Calu3 (cell line): ENCODE results near the gene C14orf119. TPM values are rescaled to one million over a fixed set of nuclear protein-coding genes. Genes with fewer than 3 reads are reported as not detected.

Source experiments
- BruUV-seq: library from RNA; stranded (reverse); fragments of 400-500 nt; replicated peaks from 2 replicates; lab custom pipeline; 2021; lab: Mats Ljungman, UMichigan
- CTCF ChIA-PET: fragments of 300-600 bp; sonication (Branson Sonifier 250); formaldehyde crosslinking; loops from one replicate; lab custom pipeline; 2022; ENCODE audit warnings: antibody characterized with exemption; lab: Charles Lee
- DNase-seq: peaks from one replicate; pipeline ENCODE4 v3.0.0; 2022
- H3K27ac Mint-ChIP-seq: one replicate; pipeline ENCODE4 v1.8.0; 2022; ENCODE audit warnings: mixed read lengths; ENCODE audit not compliant: unreplicated experiment
- H3K27me3 Mint-ChIP-seq: one replicate; pipeline ENCODE4 v1.8.0; 2022; ENCODE audit warnings: mixed read lengths; ENCODE audit not compliant: unreplicated experiment
- H3K36me3 Mint-ChIP-seq: one replicate; pipeline ENCODE4 v1.8.0; 2022; ENCODE audit warnings: mild to moderate bottlenecking, moderate library complexity, mixed read lengths; ENCODE audit not compliant: insufficient read depth, unreplicated experiment
- H3K4me1 Mint-ChIP-seq: one replicate; pipeline ENCODE4 v1.8.0; 2022; ENCODE audit warnings: mild to moderate bottlenecking, low read depth, mixed read lengths; ENCODE audit not compliant: unreplicated experiment
- H3K4me3 Mint-ChIP-seq: one replicate; pipeline ENCODE4 v1.8.0; 2022; ENCODE audit warnings: mild to moderate bottlenecking, low read depth, moderate library complexity, mixed read lengths; ENCODE audit not compliant: unreplicated experiment
- H3K9me3 Mint-ChIP-seq: one replicate; pipeline ENCODE4 v1.8.0; 2022; ENCODE audit warnings: low read depth, mixed read lengths; ENCODE audit not compliant: unreplicated experiment
- intact Hi-C: fragments of 100-400 bp; cut with micrococcal nuclease; formaldehyde crosslinking; loops from one replicate; pipeline ENCODE4 v1.10.0; 2022; ENCODE audit not compliant: unreplicated experiment
- total RNA-seq: library from RNA; stranded (reverse); gene quantifications from 2 replicates; pipeline ENCODE4 v1.2.3, GENCODE V29; 2022
- TF ChIP-seq, protein P1 (sequence below): fragments of 200-600 bp; IDR thresholded peaks from one replicate; pipeline ENCODE4 v1.8.0; 2022; ENCODE audit warnings: antibody characterized with exemption; ENCODE audit not compliant: unreplicated experiment

Gene C14orf119
- total RNA-seq, 1 experiment from 2014 or later, result 47.3 TPM

DNA sequence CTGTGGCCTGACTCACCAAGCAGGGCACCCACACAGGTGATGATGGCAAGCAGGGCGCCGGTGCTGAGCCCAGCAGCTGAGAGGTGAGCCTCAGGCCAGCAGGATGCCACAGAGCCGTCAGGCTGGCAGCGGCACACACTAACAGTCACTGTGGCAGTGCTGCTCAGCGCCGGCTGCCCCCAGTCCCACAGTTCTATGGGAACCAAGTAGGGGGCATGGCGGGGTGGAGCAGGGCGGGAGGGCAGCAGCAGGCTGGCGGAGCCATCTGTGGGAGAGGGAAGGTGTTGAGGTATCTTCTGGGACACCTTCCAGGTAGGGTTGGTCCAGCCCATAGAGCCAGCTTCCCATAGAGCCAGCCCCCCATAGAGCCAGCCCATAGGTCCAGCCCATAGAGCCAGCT is 46.3 kb upstream of the C14orf119 start:
- Mint-ChIP-seq H3K9me3 (no peaks in the 10 kb centered on the region), H3K4me1 (no peaks in the 10 kb centered on the region), H3K27me3 (peaks cover 13% of the 10 kb centered on the region), H3K36me3 (no peaks in the 10 kb centered on the region), H3K27ac (no peak overlapping the region), H3K4me3 (no peak overlapping the region)
- intact Hi-C loops, result no loop called here
- CTCF ChIA-PET, result no interaction called here
- BruUV-seq, result no TSS peak
- DNase-seq, result no peak
- TF ChIP-seq, protein P1, sequence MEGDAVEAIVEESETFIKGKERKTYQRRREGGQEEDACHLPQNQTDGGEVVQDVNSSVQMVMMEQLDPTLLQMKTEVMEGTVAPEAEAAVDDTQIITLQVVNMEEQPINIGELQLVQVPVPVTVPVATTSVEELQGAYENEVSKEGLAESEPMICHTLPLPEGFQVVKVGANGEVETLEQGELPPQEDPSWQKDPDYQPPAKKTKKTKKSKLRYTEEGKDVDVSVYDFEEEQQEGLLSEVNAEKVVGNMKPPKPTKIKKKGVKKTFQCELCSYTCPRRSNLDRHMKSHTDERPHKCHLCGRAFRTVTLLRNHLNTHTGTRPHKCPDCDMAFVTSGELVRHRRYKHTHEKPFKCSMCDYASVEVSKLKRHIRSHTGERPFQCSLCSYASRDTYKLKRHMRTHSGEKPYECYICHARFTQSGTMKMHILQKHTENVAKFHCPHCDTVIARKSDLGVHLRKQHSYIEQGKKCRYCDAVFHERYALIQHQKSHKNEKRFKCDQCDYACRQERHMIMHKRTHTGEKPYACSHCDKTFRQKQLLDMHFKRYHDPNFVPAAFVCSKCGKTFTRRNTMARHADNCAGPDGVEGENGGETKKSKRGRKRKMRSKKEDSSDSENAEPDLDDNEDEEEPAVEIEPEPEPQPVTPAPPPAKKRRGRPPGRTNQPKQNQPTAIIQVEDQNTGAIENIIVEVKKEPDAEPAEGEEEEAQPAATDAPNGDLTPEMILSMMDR, result no peak

DNA sequence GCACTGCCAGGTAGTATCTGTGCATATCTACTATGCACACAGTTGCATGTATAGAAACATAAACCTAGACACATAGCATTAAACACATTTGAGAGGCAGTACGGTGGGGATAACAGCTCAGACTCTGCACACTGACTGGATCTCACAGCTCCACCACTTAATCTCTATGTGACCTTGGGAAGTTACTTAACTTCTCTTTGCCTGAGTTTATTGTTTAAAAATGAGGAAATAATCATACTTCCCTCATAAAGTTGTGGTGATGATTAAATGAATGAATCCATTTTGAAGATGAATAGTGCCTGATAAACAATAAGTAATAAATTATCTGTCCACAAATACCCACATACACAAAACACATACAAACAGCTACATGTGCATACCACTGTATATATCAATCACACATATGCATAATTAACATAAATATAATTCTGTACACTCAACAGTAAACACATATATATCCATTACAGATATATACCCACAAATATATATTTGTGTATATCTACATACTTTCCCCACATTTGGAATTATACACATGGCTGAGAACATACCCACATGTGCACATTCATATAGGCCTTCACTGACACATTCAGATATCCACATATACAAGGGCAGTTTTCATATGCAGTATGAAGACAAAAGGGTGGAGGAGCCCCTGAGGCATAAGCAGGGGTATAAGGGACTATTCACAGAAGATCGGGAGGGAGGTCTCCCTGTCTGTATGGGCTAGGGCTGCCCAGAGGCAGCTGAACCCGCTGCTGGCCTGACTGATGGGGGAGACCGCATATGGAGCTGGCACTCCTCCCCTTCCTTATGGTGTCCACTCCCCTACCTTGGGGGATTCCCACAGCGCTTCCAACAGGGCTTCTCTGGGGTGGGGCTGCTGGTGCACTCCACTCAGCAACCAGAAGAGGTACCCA is 43.9 kb upstream of the C14orf119 start:
- Mint-ChIP-seq H3K36me3 (peaks cover 5% of the 10 kb centered on the region), H3K27ac (no peak overlapping the region), H3K27me3 (no peaks in the 10 kb centered on the region), H3K9me3 (no peaks in the 10 kb centered on the region), H3K4me1 (peaks cover 9% of the 10 kb centered on the region), H3K4me3 (no peak overlapping the region)
- no peak for DNase-seq
- TF ChIP-seq, protein P1, result no peak
- CTCF ChIA-PET, result interaction anchor here (0.6 kb wide), 1 partner anchor 11 kb away, joined by 8 read pairs; no protein-coding TSS in a partner anchor
- intact Hi-C loops, result no loop called here
- no TSS peak for BruUV-seq

DNA sequence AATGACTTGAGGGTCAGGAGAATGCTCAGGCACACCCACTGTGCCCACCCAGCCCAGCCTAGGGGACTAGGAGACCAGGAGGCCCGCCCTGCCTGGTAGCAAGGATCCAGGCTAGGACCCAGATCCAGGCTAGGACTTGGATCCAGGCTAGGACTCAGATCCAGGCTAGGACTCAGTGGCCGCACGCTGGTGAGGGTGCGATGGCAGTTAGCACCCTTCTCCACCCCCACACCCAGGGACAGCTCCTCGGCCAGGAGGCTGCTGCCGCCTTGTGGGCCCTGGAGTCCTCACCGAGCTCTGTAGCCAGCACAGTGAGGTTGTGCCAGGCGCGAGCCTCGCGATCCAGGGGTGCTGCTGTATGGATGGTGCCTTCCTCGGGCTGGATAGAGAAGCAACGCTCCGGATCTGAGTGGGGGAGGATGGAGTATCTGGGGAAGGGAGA is 43.1 kb upstream of the C14orf119 start:
- intact Hi-C loops, result no loop called here
- H3K9me3 Mint-ChIP-seq, result no peaks in the 10 kb centered on the region
- CTCF ChIA-PET, result no interaction called here
- TF ChIP-seq, protein P1, result no peak
- H3K27ac Mint-ChIP-seq, result no peak overlapping the region
- peaks cover 14% of the 10 kb centered on the region for H3K4me1 Mint-ChIP-seq
- DNase-seq, result no peak
- no peak overlapping the region for H3K4me3 Mint-ChIP-seq
- H3K36me3 Mint-ChIP-seq, result peaks cover 13% of the 10 kb centered on the region
- no TSS peak for BruUV-seq
- H3K27me3 Mint-ChIP-seq, result no peaks in the 10 kb centered on the region

DNA sequence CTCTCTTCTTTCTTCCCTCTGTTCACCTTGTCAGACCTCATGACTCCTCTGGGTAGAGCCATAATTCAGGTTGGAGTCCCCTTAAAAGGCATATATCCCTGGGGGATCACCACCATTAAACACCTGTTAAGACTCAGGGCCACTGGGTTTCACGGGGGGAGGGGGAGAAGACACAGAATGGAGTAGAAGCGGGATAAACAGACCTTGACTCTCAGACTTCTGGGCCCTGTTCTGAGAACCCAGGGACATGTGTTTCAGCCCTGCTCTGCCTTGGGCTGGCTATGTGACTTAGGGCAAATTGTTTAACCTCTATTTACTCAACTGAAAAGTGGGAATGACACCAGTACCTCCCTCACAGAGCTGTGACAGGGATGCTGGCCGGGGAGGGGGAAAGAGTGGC is 42.6 kb upstream of the C14orf119 start:
- intact Hi-C loops, result no loop called here
- no TSS peak for BruUV-seq
- Mint-ChIP-seq H3K36me3 (peaks cover 15% of the 10 kb centered on the region), H3K9me3 (no peaks in the 10 kb centered on the region), H3K27me3 (no peaks in the 10 kb centered on the region), H3K4me3 (no peak overlapping the region), H3K4me1 (peaks cover 14% of the 10 kb centered on the region), H3K27ac (no peak overlapping the region)
- CTCF ChIA-PET, result no interaction called here
- TF ChIP-seq, protein P1, result no peak
- DNase-seq, result no peak
